SK-N-SH treated with all-trans-retinoic acid at 6 μM for 48 hours (cell line): ENCODE measurements around the gene PDZD2.

Source experiments
- ATAC-seq: fragments of 200-7000 bp; cut with Tn5 transposase; 3 replicates; pipeline ENCODE4 v1.9.1; 2020; ENCODE audit warnings: mild to moderate bottlenecking, moderate library complexity
- ARNTL ChIP-seq: fragments of 450-650 bp; formaldehyde crosslinking; IDR thresholded peaks from 2 replicates; pipeline ENCODE4 v1.5.0; 2020; ENCODE audit warnings: low read depth, mild to moderate bottlenecking, moderate library complexity, borderline replicate concordance
- BACH2 ChIP-seq: fragments of 250-450 bp; sonication (Bioruptor Pico); IDR thresholded peaks from 2 replicates; pipeline ENCODE4 v1.9.0; 2021; ENCODE audit warnings: mild to moderate bottlenecking, borderline replicate concordance
- CSDC2 ChIP-seq: fragments of 250-450 bp; sonication (Bioruptor Pico); IDR thresholded peaks from 2 replicates; pipeline ENCODE4 v1.5.0; 2020; ENCODE audit warnings: mild to moderate bottlenecking, moderate library complexity
- ESRRG ChIP-seq: fragments of 250-450 bp; sonication (Bioruptor Pico); IDR thresholded peaks from 2 replicates; pipeline ENCODE4 v1.6.1; 2021; ENCODE audit warnings: mild to moderate bottlenecking
- ISL1 ChIP-seq: fragments of 250-450 bp; sonication (Bioruptor Pico); IDR thresholded peaks from 2 replicates; pipeline ENCODE4 v2.1.2; 2022; ENCODE audit warnings: mild to moderate bottlenecking, moderate library complexity
- OSR1 ChIP-seq: fragments of 250-450 bp; sonication (Bioruptor Pico); IDR thresholded peaks from 2 replicates; pipeline ENCODE4 v1.8.0; 2022; ENCODE audit warnings: moderate library complexity, mild to moderate bottlenecking, inconsistent platforms
- PPARA ChIP-seq: fragments of 250-450 bp; sonication (Bioruptor Pico); IDR thresholded peaks from 2 replicates; pipeline ENCODE4 v1.5.0; 2020; ENCODE audit warnings: mild to moderate bottlenecking, borderline replicate concordance
- RARB ChIP-seq: fragments of 250-450 bp; sonication (Bioruptor Pico); IDR thresholded peaks from 2 replicates; pipeline ENCODE4 v1.8.0; 2021; ENCODE audit warnings: mild to moderate bottlenecking, moderate library complexity
- SNAI2 ChIP-seq: fragments of 250-450 bp; sonication (Bioruptor Pico); IDR thresholded peaks from 2 replicates; pipeline ENCODE4 v1.5.0; 2020; ENCODE audit warnings: mild to moderate bottlenecking, moderate library complexity
- TCF4 ChIP-seq: fragments of 250-450 bp; sonication (Bioruptor Pico); IDR thresholded peaks from 2 replicates; pipeline ENCODE4 v1.8.0; 2021; ENCODE audit warnings: mild to moderate bottlenecking, moderate library complexity, borderline replicate concordance
- TOX ChIP-seq: fragments of 250-450 bp; sonication (Bioruptor Pico); IDR thresholded peaks from 2 replicates; pipeline ENCODE4 v1.8.0; 2021; ENCODE audit warnings: mild to moderate bottlenecking, moderate library complexity, borderline replicate concordance
- ZC3H10 ChIP-seq: fragments of 250-450 bp; sonication (Bioruptor Pico); IDR thresholded peaks from 2 replicates; pipeline ENCODE4 v1.5.1; 2021; ENCODE audit warnings: mild to moderate bottlenecking, moderate library complexity
- ZFP3 ChIP-seq: fragments of 250-450 bp; sonication (Bioruptor Pico); IDR thresholded peaks from 2 replicates; pipeline ENCODE4 v1.5.0; 2020; ENCODE audit warnings: mild to moderate bottlenecking, moderate library complexity
- ZFP30 ChIP-seq: fragments of 450-650 bp; formaldehyde crosslinking; IDR thresholded peaks from 2 replicates; pipeline ENCODE4 v1.5.0; 2022; ENCODE audit warnings: mild to moderate bottlenecking, moderate library complexity
- ZNF565 ChIP-seq: fragments of 450-650 bp; formaldehyde crosslinking; conservative IDR thresholded peaks from 2 replicates; pipeline ENCODE4 v1.5.0; 2020; ENCODE audit warnings: low read depth, mild to moderate bottlenecking, moderate library complexity
- ZNF70 ChIP-seq: fragments of 450-650 bp; formaldehyde crosslinking; IDR thresholded peaks from 2 replicates; pipeline ENCODE4 v1.5.0; 2020; ENCODE audit warnings: mild to moderate bottlenecking, moderate library complexity
- ZNF8 ChIP-seq: fragments of 450-650 bp; formaldehyde crosslinking; IDR thresholded peaks from 2 replicates; pipeline ENCODE4 v1.5.0; 2020; ENCODE audit warnings: mild to moderate bottlenecking, moderate library complexity
- TF ChIP-seq, protein P1 (sequence below): fragments of 250-450 bp; sonication (Bioruptor Pico); IDR thresholded peaks from 2 replicates; pipeline ENCODE4 v1.5.1; 2021; ENCODE audit warnings: mild to moderate bottlenecking, moderate library complexity
- TF ChIP-seq, protein P2 (sequence below): fragments of 250-450 bp; sonication (Bioruptor Pico); IDR thresholded peaks from 2 replicates; pipeline ENCODE4 v1.8.0; 2020; ENCODE audit warnings: mild to moderate bottlenecking, moderate library complexity, borderline replicate concordance
- TF ChIP-seq, protein P3 (sequence below): fragments of 250-450 bp; sonication (Bioruptor Pico); IDR thresholded peaks from 2 replicates; pipeline ENCODE4 v1.8.0; 2021; ENCODE audit warnings: low read depth, mild to moderate bottlenecking, moderate library complexity, borderline replicate concordance
- TF ChIP-seq, protein P4 (sequence below): fragments of 250-450 bp; sonication (Bioruptor Pico); IDR thresholded peaks from 2 replicates; pipeline ENCODE4 v1.5.1; 2020; ENCODE audit warnings: low read depth, mild to moderate bottlenecking, moderate library complexity
- TF ChIP-seq, protein P5 (sequence below): fragments of 250-450 bp; sonication (Bioruptor Pico); IDR thresholded peaks from 2 replicates; pipeline ENCODE4 v1.5.0; 2020; ENCODE audit warnings: mild to moderate bottlenecking, moderate library complexity

The PDZD2 gene

DNA sequence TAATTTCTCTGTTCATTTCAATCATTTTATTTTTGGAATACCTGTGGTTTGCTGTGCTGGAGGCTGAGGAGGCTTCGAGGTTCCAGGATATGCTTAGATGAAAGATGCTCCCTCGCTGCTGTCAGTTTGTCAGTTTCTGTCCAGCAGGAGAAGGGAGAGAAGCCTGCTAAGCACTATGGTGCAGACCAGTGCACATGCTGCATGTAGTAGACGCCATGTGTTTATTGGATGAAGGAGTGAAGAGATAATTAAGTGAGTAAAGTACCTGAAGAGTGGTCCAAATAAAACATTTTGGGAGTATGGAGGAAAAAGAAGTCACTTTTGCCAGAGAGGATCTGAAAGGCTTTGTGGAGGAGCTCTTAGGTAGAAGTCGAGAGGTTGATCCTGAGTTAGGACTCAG is 2.1 kb downstream of the PDZD2 start:
- no peak for TF ChIP-seq ZNF565 (CRISPR knock-in tag)
- TF ChIP-seq ESRRG (CRISPR knock-in tag), result no peak
- TF ChIP-seq ZFP30 (CRISPR knock-in tag), result no peak
- no peak for TF ChIP-seq RARB (CRISPR knock-in tag)
- TF ChIP-seq, protein P1, sequence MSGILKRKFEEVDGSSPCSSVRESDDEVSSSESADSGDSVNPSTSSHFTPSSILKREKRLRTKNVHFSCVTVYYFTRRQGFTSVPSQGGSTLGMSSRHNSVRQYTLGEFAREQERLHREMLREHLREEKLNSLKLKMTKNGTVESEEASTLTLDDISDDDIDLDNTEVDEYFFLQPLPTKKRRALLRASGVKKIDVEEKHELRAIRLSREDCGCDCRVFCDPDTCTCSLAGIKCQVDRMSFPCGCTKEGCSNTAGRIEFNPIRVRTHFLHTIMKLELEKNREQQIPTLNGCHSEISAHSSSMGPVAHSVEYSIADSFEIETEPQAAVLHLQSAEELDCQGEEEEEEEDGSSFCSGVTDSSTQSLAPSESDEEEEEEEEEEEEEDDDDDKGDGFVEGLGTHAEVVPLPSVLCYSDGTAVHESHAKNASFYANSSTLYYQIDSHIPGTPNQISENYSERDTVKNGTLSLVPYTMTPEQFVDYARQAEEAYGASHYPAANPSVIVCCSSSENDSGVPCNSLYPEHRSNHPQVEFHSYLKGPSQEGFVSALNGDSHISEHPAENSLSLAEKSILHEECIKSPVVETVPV, result no peak
- no peak for TF ChIP-seq CSDC2 (CRISPR knock-in tag)
- TF ChIP-seq SNAI2 (CRISPR knock-in tag), result no peak
- no peak for TF ChIP-seq ZFP3 (CRISPR knock-in tag)
- TF ChIP-seq, all 23 proteins: peak for 0
- ATAC-seq, result no peak

DNA sequence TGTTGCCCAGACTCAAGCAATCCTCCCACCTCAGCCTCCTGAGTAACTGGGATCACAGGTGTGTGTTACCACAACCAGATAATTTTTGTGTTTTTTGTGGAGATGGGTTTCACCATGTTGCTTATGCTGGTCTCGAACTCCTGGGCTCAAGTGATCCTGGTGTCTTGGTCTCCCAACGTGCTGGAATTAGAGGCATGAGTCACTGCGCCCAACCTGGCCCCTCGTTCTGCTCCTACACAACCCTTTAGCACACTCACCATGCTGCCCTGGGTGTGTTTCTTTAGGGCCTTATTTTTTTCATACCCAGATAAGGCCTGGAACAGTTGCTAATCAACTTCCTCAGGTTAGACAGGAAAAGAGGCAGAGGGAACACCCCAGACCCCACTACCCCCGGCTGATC is 2.6 kb downstream of the PDZD2 start:
- TF ChIP-seq ZFP30 (CRISPR knock-in tag) (no peak), PPARA (CRISPR knock-in tag) (no peak), SNAI2 (CRISPR knock-in tag) (no peak), ZNF70 (CRISPR knock-in tag) (no peak), OSR1 (CRISPR knock-in tag) (no peak), BACH2 (CRISPR knock-in tag) (no peak), RARB (CRISPR knock-in tag) (no peak), ISL1 (CRISPR knock-in tag) (no peak), ZFP3 (CRISPR knock-in tag) (no peak)
- TF ChIP-seq, protein P1, result no peak
- TF ChIP-seq, protein P2, sequence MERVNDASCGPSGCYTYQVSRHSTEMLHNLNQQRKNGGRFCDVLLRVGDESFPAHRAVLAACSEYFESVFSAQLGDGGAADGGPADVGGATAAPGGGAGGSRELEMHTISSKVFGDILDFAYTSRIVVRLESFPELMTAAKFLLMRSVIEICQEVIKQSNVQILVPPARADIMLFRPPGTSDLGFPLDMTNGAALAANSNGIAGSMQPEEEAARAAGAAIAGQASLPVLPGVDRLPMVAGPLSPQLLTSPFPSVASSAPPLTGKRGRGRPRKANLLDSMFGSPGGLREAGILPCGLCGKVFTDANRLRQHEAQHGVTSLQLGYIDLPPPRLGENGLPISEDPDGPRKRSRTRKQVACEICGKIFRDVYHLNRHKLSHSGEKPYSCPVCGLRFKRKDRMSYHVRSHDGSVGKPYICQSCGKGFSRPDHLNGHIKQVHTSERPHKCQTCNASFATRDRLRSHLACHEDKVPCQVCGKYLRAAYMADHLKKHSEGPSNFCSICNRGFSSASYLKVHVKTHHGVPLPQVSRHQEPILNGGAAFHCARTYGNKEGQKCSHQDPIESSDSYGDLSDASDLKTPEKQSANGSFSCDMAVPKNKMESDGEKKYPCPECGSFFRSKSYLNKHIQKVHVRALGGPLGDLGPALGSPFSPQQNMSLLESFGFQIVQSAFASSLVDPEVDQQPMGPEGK (CRISPR knock-in tag), result no peak
- ATAC-seq, result no peak

DNA sequence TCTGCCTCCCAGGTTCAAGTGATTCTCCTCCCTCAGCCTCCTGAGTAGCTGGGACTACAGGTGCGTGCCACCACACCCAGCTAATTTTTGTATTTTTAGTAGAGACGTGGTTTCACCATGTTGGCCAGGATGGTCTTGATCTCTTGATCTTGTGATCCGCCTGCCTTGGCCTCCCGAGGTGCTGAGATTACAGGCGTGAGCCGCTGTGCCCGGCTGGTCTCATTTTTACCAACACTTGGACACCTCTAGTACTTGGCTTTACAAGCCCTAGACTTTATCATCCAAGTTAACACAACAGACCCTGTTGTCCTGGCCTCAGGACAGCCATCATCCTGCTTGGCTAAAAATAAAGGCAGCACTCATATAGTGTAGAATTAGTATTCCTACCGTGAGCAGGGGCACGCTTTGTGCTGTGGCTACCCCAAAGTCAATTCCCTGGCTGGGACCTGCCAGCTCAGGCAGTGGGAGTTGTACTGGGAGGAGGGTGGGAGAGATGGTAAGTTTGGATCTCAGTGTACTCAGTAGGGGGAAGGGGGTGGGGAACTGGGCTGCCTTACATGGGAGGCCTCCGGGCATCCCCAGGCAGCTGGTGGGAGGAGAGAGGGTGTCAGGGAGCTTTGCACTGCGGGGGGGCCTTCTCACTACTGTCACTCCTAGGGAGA is 6.6 kb downstream of the PDZD2 start:
- TF ChIP-seq TCF4 (CRISPR knock-in tag) (no peak), ZFP3 (CRISPR knock-in tag) (no peak), ISL1 (CRISPR knock-in tag) (no peak), BACH2 (CRISPR knock-in tag) (no peak), ARNTL (CRISPR knock-in tag) (no peak), TOX (CRISPR knock-in tag) (no peak), CSDC2 (CRISPR knock-in tag) (no peak), ZC3H10 (CRISPR knock-in tag) (no peak), ZFP30 (CRISPR knock-in tag) (no peak), OSR1 (CRISPR knock-in tag) (no peak), ZNF8 (CRISPR knock-in tag) (no peak), SNAI2 (CRISPR knock-in tag) (no peak)
- TF ChIP-seq, protein P3, sequence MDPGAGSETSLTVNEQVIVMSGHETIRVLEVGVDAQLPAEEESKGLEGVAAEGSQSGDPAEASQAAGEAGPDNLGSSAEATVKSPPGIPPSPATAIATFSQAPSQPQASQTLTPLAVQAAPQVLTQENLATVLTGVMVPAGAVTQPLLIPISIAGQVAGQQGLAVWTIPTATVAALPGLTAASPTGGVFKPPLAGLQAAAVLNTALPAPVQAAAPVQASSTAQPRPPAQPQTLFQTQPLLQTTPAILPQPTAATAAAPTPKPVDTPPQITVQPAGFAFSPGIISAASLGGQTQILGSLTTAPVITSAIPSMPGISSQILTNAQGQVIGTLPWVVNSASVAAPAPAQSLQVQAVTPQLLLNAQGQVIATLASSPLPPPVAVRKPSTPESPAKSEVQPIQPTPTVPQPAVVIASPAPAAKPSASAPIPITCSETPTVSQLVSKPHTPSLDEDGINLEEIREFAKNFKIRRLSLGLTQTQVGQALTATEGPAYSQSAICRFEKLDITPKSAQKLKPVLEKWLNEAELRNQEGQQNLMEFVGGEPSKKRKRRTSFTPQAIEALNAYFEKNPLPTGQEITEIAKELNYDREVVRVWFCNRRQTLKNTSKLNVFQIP (CRISPR knock-in tag), result no peak
- TF ChIP-seq, protein P4, sequence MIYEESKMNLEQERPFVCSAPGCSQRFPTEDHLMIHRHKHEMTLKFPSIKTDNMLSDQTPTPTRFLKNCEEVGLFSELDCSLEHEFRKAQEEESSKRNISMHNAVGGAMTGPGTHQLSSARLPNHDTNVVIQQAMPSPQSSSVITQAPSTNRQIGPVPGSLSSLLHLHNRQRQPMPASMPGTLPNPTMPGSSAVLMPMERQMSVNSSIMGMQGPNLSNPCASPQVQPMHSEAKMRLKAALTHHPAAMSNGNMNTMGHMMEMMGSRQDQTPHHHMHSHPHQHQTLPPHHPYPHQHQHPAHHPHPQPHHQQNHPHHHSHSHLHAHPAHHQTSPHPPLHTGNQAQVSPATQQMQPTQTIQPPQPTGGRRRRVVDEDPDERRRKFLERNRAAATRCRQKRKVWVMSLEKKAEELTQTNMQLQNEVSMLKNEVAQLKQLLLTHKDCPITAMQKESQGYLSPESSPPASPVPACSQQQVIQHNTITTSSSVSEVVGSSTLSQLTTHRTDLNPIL (CRISPR knock-in tag), result no peak
- TF ChIP-seq, protein P1, result no peak
- TF ChIP-seq, protein P2 (CRISPR knock-in tag), result no peak
- TF ChIP-seq, protein P5, sequence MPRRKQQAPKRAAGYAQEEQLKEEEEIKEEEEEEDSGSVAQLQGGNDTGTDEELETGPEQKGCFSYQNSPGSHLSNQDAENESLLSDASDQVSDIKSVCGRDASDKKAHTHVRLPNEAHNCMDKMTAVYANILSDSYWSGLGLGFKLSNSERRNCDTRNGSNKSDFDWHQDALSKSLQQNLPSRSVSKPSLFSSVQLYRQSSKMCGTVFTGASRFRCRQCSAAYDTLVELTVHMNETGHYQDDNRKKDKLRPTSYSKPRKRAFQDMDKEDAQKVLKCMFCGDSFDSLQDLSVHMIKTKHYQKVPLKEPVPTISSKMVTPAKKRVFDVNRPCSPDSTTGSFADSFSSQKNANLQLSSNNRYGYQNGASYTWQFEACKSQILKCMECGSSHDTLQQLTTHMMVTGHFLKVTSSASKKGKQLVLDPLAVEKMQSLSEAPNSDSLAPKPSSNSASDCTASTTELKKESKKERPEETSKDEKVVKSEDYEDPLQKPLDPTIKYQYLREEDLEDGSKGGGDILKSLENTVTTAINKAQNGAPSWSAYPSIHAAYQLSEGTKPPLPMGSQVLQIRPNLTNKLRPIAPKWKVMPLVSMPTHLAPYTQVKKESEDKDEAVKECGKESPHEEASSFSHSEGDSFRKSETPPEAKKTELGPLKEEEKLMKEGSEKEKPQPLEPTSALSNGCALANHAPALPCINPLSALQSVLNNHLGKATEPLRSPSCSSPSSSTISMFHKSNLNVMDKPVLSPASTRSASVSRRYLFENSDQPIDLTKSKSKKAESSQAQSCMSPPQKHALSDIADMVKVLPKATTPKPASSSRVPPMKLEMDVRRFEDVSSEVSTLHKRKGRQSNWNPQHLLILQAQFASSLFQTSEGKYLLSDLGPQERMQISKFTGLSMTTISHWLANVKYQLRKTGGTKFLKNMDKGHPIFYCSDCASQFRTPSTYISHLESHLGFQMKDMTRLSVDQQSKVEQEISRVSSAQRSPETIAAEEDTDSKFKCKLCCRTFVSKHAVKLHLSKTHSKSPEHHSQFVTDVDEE (CRISPR knock-in tag), result no peak
- TF ChIP-seq, all 23 proteins: peak for 0

More for the DNA sequence above, 6.6 kb downstream of the PDZD2 start:
- no peak for ATAC-seq
